HG02588 (cell line): ENCODE data around the gene PDGFB.

ENCODE experiments used
- ATAC-seq: cut with Tn5 transposase; IDR thresholded peaks from one replicate; pipeline ENCODE4 v1.9.1; 2021; ENCODE audit warnings: mild to moderate bottlenecking, moderate library complexity; ENCODE audit not compliant: unreplicated experiment

Gene PDGFB

GRCh38 chr22:39176714-39177455 lies 67.9 kb downstream of the PDGFB start:
- ATAC-seq = no peak

- ATAC-seq = no peak
Measured at GRCh38 chr22:39176143-39176713, 68.6 kb downstream of the PDGFB start.

GRCh38 chr22:39175353-39176142 lies 69.2 kb downstream of the PDGFB start:
- no peak for ATAC-seq

- ATAC-seq = no peak
Measured at GRCh38 chr22:39174498-39175352, 70.1 kb downstream of the PDGFB start.

GRCh38 chr22:39173787-39174497 lies 70.8 kb downstream of the PDGFB start:
- ATAC-seq = no peak
